NCI-H526 (cell line): Measurements from ENCODE around the gene MAN1A1.
"Not testable (repeated sequence)": the region's sequence is repeated elsewhere in the genome, so short reads cannot be mapped to it uniquely, and the experiment has no call there.

Experiments
- DNase-seq, 2 experiments: peaks; one replicate each; lab custom pipeline; 2025; lab: John Stamatoyannopoulos, UW

MAN1A1 gene

DNA sequence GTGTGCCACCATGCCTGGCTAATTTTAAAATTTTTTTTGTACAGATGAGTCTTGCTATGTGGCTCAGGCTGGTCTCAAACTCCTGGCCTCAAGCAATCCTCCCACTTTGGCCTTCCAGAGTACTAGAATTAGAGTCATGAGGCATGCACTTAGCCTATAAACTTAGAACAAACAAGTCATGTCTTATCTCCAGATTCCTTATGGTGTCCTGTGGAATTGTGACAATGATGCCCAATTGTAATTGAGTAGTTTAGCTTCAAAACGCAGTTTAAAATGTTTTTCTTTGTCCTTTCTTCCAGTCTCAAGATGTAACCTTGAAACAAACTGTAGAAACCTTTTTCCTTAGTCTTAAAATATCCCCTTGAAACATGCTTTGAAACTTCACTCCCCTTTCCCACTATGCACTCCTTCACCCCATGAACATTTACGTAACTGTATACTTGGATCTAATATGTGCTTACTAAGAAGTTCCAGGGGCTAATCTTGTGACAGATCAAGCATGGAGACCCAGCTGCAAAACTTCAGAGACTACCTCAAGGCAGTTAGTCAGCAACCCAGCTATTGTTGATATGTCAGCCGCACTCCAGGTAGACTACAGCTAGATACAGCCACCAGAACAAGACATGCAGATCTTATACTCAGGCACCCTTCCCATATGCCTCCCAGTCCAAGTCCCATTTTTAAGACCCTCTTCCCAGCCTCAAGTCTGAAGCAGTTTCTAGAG, 46.2 kb downstream of the MAN1A1 start:
- no peak for DNase-seq

DNA sequence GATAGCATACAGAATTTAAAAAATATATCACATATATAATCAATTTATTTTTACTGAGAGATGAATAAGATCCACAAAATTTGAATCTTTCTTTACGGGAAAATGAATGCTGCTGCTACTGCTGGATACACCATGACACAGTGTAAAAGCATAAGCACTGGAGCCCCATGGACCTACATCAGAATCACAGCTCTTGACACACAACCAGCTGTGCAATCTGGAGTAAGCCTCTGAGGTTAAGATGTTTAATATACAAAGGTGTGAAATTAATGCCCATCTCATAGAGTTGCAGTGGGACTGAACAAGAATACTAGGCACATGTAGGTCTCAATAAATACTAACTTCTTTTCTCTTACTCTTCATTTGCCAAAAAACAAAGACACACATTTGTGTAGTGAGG, 48.1 kb downstream of the MAN1A1 start:
- no peak for DNase-seq

DNA sequence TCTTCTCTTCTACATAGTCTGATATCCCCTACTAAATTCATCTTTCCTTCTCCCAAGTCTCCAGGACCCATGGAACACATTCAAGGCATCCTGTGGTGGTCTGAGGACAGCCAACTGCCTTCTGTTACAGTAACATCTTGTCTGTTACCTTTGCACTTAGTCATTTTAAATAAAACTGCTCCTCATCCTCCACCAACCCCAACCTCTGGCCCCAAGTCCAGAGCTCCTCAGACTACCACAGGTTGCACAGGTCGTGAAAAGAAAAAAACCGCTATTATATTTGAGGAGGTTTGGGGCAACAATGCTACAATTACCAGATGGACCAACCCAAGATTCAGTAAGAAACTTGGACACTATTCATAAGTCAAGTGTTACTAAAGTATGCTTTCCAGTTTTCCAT, 49.9 kb downstream of the MAN1A1 start:
- no peak for DNase-seq

DNA sequence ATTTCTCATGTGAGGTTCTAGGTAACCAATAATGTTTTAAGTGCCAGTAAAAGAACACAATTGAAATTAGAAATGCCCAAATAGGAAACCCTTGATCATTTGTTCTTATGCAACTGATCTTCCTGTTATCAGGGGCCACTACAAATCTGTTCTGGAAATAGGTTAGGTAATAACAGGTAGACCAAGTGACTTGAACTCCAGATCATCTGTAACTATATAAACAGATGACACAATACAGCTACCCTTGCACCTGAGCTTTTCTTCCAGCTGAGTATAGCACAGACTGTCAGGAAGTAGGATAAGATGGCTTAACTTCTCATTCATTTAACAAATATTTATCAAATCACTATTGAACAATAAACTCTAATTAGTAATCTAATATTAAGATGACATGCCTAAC, 52.5 kb downstream of the MAN1A1 start:
- no peak for DNase-seq

DNA sequence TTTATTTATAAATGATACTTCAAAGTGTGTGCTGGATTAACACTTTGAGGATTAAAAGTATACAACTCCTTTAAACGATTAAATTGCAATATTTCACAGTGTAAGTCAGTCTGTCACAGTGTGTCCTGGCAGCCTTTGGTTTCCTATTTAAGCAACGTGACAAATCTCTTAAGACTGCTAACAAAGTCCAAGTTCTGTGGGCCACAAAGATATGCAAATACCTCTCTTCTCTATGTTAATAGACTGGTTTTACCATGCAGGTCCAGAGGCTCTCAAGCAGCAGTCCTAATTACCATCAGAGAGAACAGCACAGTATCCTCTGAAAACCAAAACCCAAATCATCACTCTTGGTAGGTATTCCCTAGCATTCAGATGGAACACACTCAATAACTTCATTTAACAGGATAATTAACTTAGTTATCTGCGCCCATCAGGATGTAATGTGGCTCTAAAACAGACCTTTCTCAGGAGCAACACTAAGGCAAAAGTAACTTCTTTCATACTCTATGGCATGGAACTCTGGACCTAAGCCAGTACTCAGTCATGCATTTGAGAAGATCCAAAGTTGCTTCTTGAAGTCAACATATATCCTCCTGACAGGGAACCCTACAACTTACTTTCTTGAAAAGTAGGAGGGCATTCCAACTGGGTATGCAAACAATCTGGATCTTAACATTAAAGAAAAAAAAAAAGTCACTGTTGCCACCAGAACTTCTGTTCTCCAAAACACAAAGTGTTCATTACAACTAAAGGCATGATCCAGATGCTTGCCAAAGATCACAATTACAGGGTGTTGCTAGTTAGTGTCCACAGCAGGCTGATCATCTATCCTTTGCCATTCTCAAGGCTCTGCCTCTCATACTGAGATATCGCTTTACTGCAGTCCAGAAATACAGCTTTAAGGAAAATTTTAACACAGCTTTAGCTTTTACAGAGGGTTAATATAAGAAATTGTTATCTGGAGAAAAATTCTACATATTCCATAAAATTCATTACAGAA, 53.2 kb downstream of the MAN1A1 start:
- DNase-seq, result peak; percentile 44 to 69

DNA sequence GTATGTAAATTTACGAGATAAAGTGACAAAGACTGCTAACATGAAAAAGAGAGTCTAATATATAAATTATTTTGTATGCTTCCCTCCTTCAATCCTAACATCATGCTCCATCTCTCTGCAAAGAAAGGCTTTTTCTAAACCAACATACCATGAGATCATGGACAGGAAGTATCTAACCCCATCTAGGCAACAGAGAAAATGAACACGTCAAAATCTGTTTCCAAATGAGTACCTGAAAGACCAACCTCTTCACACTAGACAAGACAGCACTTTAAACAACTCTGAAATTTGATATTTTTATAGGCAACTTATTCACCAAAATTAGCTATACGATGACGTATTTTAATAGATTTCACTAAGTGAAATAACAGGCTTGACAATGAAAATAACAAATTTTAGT, 54.6 kb downstream of the MAN1A1 start:
- DNase-seq, result no peak

DNA sequence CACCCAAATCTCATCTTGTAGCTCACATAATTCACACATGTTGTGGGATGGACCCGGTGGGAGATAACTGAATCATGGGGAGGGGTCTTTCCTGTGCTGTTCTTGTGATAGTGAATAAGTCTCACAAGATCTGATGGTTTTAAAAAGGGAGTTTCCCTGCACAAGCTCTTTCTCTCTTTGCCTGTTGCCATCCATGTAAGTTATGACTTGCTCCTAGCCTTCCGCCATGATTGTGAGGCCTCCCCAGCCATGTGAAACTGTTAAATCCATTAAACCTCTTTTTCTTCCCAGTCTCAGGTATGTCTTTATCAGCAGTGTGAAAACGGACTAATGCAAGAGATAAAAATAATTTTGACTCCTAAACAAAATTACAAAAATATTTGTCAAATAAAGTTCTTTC, 58.5 kb downstream of the MAN1A1 start:
- not testable (repeated sequence) for DNase-seq

DNA sequence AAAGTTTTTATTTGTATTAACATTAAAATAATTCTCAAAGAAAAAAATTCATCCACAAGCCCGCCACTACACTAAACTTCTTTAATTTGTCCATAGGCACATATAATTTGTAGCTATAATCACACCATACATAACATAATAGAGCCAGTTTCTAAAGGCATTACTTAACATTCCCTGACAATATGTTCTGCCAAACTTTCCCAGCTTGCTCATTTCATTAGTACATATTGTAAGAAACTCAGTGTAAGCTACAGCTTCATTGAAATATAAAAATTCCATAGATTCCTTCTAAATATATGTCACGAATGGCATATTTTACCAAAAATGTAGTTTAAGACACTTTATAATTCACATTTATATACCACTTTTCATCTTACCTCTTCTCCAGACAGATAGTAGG, 59.3 kb downstream of the MAN1A1 start:
- no peak for DNase-seq

DNA sequence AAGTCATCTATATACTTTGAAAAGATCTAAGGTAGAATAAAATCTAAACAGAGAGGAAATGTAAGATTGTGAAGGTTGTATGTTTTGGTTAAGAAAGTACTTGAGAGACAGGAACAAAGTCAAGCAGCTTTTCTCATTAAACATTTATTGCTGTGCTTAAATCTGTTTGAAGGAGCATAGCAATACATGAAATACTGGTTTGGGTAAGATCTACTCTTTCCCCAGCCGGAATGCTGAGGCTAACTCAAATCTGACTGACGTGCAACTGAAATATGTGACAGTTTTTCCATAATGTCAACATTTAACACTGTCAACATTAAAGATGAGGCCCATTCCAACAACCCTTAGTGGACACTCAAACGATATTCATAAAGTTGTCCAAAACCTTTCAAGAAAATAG, 59.9 kb downstream of the MAN1A1 start:
- no peak for DNase-seq

DNA sequence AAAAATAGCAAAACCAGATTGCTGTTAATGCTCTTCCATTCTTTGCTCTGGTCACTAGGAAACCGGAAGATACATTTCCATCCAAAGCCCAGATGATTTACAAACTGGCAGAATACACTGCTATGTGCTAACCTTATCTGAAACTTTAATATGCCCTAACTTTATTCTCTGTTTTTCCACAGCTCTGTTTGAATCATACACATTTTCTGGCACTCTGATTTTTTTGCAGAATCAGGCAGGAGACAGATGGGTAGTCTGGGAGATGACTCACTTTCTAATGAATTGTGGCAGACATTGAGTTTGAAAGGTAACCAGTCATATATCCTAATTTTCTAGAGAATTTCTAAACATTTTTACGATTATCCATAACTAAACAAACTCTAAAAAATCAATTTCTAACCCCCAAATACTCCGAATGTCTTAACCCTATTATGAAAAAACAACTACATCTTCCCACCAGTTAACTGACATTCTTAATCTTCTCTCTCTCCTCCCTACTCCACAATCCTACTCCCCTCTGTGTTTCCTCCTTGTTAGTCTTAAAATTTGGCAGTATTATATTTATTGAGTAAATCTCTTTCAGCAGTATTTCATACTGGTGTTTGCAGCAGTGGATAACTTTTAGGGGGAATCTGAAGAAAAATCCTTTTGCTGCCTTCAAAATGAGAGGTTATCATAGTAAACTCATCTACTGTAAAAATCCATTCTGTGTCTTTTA, 63.5 kb downstream of the MAN1A1 start:
- DNase-seq, result no peak

DNA sequence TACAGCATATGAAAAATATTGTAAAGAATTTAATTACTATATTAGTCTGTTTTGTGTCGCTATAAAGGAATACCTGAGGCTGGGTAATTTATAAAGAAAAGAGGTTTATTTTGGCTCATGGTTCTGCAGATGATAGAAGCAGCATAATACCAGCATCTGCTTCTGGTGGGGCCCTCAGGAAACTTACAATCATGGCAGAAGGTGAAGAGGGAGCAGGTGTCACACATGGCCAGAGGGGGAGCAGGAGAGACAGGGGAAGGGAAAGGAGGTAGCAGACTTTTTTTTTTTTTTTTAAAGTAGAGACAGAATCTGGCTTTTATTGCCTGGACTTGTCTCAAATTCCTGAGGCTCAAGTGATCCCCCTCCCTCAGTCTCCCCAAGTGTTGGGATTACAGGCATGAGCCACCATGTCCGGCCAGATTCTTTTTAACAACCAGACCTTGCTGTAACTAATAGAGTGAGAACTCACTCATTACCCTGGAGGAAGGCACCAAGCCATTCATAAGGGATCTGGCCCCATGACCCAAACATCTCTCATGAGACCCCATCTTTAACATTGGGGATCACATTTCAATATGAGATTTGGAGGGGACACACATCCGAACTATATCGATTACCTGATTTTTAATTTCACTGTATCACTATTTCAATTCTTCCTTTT, 64.6 kb downstream of the MAN1A1 start:
- no peak for DNase-seq

DNA sequence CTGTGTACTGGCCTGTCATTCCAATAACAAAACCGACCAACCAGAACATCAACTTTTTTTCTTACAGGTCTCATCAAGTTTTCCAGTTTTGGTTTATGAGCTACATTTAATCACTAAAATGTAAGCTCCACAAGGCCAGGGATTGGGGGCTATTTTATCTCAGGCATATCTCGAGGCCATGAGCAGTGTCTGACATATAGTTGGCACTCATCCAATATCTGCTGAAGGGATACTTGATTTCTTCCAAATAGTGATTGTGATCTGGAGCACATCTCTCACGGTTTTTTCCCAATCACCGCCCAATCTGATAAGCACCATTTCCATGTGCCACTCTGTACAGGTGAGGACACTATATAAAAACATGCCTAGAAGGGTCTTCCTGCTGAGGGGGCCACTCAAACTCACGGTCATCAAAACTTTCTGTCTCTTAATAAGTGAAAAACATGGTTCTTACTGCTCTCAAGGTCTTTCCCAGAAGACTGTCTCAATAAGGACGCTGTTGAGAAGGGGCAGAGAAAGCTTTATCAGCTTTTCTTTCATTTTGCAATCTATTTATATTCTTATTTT, 65.5 kb downstream of the MAN1A1 start:
- no peak for DNase-seq

DNA sequence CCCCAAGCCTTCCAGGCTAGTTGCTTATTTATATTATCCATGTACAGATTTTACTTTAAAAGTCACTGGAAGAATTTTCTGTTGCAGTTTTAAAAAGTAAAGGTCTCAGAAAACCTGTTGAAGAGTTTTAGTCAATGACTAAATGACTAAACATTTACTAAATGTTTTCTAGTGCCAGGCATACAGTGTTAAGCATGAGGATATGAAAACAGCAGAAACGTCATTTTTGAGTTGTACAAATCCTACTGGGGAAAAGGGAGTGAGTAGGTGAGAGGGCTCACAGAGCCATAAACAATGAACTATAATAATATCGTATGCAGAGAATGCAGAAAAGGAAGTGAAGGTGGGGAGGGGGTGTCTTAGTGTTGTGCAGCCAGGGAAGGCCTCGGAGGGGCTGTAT, 66.3 kb downstream of the MAN1A1 start:
- no peak for DNase-seq

DNA sequence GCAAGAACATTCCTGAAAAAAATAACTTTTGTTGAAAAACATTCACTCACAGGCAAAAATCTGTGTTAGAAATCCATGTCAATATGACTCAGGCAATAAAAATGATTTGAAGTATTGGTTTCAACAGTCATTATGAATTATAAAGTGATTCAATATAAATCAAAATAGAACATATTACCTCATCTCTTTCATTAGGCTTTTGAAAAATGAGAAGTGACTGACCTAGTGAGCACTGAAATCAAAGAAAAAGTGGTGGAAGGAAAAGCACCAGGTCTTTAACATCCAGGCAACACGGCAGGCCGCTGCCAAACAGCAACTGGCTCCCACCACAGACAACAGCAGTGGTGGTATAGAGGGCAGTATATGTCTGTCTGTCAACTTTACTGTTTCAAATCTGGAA, 68.9 kb downstream of the MAN1A1 start:
- no peak for DNase-seq

DNA sequence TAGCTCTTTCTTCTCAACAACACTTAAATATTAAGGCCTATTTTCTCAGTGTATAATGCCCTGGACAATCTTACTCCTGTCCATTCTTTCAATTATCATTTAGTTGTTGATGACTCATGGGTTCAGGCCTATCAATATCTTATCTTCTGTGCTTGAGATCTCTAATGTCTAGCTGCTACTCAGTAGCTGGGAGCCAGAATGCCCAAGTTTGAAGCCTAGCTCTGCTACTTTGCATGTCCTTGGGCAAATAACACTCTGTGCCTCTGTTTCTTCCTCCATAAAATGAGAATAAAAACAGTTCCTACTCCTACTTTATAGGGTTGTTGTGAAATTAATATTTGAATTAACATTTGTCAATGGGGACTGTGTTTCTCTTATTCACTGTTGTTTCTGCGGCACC, 69.5 kb downstream of the MAN1A1 start:
- DNase-seq, result no peak

DNA sequence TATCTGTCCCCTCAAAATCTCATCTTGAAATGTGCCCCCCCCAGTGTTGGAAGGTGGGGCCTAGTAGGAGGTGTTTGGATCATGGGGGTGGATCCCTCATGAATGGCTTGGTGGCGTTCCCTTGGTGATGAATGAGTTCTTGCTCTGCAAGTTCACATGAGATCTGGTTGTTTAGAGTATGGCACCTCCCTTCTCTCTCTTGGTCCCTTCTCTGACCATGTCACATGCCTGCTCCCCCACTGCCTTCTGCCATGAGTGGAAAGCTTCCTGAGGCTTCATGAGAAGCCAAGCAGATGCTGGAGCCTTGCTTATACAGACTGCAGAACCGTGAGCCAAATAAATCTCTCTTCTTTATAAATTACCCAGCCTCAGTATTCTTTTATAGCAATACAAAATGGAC, 70.9 kb downstream of the MAN1A1 start:
- DNase-seq, result no peak

DNA sequence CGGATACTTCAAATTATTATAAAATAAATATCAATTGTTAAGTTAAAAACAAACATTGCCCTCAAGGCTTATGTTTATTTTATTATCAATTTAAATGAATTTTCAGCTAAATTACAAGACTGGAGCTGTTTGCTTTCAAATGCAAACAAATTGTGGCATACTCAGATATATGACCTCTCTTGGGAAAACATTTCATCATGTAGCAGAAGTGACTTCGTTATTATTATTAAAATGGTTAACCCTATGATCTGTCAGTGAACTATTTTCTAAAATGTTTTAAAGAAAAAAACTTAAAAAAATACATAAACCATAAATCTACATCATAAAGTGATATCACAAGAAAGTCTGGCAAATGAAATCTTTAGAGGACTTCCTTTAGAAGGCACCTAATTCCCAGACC, 72.5 kb downstream of the MAN1A1 start:
- no peak for DNase-seq

DNA sequence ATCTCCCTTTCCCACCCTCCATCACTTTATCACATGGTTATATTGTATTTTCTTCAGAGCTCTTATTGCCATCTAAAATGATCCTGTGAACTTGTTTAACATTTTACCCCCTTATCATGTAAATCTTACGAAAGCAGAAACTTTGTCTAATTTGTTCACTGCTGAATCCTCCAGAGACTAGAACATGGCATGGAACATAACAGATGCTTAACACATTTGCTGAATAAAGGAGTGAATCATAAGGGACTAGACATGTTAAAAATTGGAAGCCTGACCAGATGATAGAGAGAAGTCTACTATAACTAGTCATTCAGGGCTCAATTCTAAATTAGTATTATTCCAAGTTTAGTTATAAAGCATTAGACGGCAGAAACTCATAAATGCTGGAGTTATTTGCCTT, 73.3 kb downstream of the MAN1A1 start:
- DNase-seq, result no peak

DNA sequence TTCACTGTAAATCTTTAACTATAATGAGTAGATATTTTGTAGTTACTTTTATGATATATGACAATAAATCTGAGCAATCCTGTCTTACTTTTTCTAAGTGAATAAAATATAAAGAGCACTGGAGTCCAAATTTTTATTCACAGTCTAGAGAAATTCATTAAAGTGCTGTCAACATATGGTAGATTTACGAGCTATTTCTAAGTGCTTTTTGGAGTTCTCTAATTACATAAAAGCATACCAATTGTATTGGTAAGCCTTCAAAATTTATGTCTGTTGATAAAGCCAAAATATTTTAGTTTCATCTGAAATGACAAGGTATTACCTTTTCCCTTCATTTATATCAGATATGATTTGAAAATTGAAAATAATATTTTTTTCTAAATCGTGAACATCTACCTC, 75.4 kb downstream of the MAN1A1 start:
- DNase-seq, result no peak

DNA sequence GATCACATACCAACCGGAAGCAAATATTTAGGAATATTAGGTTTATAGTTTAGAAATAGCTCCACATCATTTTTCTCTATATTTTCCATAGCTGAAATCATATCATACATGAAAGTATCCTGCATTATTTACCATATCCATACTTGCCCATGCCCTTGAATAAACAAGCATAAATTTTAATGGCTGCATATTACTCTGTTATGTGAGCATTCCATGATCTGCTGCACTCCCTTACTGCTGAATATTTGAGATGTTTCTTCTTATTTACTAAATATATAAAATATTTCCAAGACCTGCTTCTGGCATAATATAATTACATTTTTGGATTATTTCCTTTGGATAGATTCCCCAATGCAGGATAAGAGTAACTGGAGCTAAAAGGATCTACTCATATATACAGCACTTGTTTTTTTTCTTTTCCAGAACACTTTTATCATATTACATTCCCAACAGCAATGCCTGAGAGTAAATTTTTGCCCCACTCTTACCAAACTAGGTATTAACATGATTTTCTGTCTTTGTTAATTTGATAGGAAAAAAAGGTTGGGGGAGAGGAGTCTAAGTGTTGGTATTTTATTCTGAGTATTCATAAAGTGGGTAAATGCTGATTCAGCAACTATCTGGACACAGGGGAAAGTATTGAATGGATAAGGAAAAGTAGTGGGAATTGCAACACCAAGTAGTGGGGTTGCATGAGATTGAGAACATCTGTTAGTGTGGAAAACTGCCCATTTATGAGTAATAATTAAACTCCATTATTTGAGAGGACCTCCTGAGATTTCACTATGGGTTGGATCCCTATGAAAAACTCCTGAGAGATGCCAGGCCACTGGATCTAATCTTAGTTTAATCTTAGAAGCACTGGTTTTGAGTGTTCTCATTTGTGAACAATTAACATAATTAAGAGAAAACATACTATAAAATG, 76.0 kb downstream of the MAN1A1 start:
- DNase-seq, result no peak

DNA sequence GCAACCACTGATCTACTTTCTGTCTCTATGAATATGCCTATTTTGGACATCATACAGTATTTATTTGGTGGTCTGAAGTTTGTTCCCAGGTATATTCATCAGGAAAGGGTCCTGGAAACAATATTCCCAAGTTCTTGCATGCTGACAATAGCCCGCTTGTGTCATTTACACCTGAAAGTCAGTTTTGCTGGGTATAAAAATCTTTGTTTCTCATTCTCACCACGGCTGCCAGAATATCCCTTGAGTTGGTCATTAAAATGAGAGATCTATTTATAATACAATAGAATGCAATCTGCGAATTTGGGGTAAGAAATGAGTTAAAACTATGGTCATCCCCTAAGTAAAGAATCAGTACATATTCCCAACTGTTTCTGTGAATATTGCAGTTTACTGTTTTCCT, 79.0 kb downstream of the MAN1A1 start:
- no peak for DNase-seq
